HL-60 (cell line): ENCODE data around the gene ZMIZ1.

Experiments used
- DNase-seq, 2 experiments: peaks; one replicate each; pipeline ENCODE4 v3.0.0-alpha.2; 2010 to 2020; ENCODE audit warnings: low read depth in 1 of 2, low spot score in 1 of 2
- H3K27ac ChIP-seq: fragments of 250-450 bp; sonication (Bioruptor Pico); replicated peaks from 2 replicates; pipeline ENCODE4 v1.5.1; 2020; ENCODE audit warnings: mild to moderate bottlenecking, moderate library complexity
- H3K27me3 ChIP-seq: fragments of 250-450 bp; sonication (Bioruptor Pico); 2 replicates; pipeline ENCODE4 v1.5.1; 2021; ENCODE audit warnings: mild to moderate bottlenecking, moderate library complexity; ENCODE audit not compliant: insufficient read depth, poor library complexity, severe bottlenecking
- H3K4me3 ChIP-seq: replicated peaks from 2 replicates; pipeline ENCODE4 v1.5.1; 2011; ENCODE audit warnings: mild to moderate bottlenecking, control low read depth, low read length; ENCODE audit not compliant: insufficient read depth
- CTCF ChIP-seq: IDR thresholded peaks from one replicate; pipeline ENCODE4 v1.5.1; 2011; ENCODE audit warnings: low read length, control low read depth, inconsistent platforms; ENCODE audit not compliant: insufficient read depth
- GABPA ChIP-seq: IDR thresholded peaks from 2 replicates; pipeline ENCODE4 v1.6.1; 2012; ENCODE audit warnings: low read depth
- POLR2AphosphoS5 ChIP-seq: IDR thresholded peaks from 2 replicates; pipeline ENCODE4 v1.6.1; 2012; ENCODE audit warnings: low read depth
- REST ChIP-seq: IDR thresholded peaks from 2 replicates; pipeline ENCODE4 v1.6.1; 2012; ENCODE audit warnings: low read depth; ENCODE audit not compliant: insufficient replicate concordance
- SPI1 ChIP-seq: IDR thresholded peaks from 2 replicates; pipeline ENCODE4 v1.6.1; 2012; ENCODE audit warnings: low read depth, mild to moderate bottlenecking, borderline replicate concordance

Gene ZMIZ1

GRCh38 chr10:79140855-79141254 lies 72.1 kb downstream of the ZMIZ1 start:
- no peak overlapping the region for H3K27ac ChIP-seq
- H3K4me3 ChIP-seq: no peak overlapping the region
- H3K27me3 ChIP-seq: no peaks in the 10 kb centered on the region
- TF ChIP-seq POLR2AphosphoS5 (no peak), GABPA (no peak), REST (no peak)
- DNase-seq: no peak

- TF ChIP-seq GABPA (no peak), POLR2AphosphoS5 (no peak), SPI1 (no peak), REST (no peak), CTCF (no peak)
- Histone ChIP-seq H3K27ac (no peak overlapping the region), H3K27me3 (no peaks in the 10 kb centered on the region), H3K4me3 (no peak overlapping the region)
- DNase-seq: no peak
Measured at GRCh38 chr10:79142064-79142491, 73.3 kb downstream of the ZMIZ1 start.

GRCh38 chr10:79142522-79143309 lies 74.0 kb downstream of the ZMIZ1 start:
- no peak overlapping the region for H3K27ac ChIP-seq
- TF ChIP-seq REST: no peak

GRCh38 chr10:79143879-79144278 lies 75.1 kb downstream of the ZMIZ1 start:
- no peaks in the 10 kb centered on the region for H3K27me3 ChIP-seq
- H3K4me3 ChIP-seq: no peak overlapping the region
- TF ChIP-seq POLR2AphosphoS5 (no peak), REST (no peak), SPI1 (no peak), GABPA (no peak), CTCF (no peak)
- no peak for DNase-seq
- H3K27ac ChIP-seq: no peak overlapping the region

More at GRCh38 chr10:79142522-79143309, 74.0 kb downstream of the ZMIZ1 start:
- DNase-seq: no peak
- H3K4me3 ChIP-seq: no peak overlapping the region
- H3K27me3 ChIP-seq: no peaks in the 10 kb centered on the region
